Trophoblast cell (in vitro differentiated cells and primary cell): ENCODE measurements around the gene STXBP6.
"Not testable (repeated sequence)": the region's sequence is repeated elsewhere in the genome, so short reads cannot be mapped to it uniquely, and the experiment has no call there.

Experiments used
- DNase-seq, 2 donors: peaks; one replicate each; pipeline ENCODE4 v3.0.0-alpha.2; 2016
- H2AFZ ChIP-seq: 2 replicates; pipeline ENCODE4 v1.6.1; 2013; ENCODE audit warnings: low read length, moderate library complexity, mild to moderate bottlenecking; ENCODE audit not compliant: insufficient read depth, poor library complexity
- H2AK5ac ChIP-seq: 2 replicates; pipeline ENCODE4 v1.6.1; 2013; ENCODE audit warnings: mild to moderate bottlenecking, low read length
- H2BK120ac ChIP-seq: 2 replicates; pipeline ENCODE4 v1.6.1; 2013; ENCODE audit warnings: low read length, mild to moderate bottlenecking, moderate library complexity; ENCODE audit not compliant: insufficient read depth, poor library complexity
- H2BK12ac ChIP-seq: 2 replicates; pipeline ENCODE4 v1.6.1; 2013; ENCODE audit warnings: mild to moderate bottlenecking, low read length, moderate library complexity
- H2BK5ac ChIP-seq: 2 replicates; pipeline ENCODE4 v1.6.1; 2013; ENCODE audit warnings: low read length, low read depth, moderate library complexity, mild to moderate bottlenecking; ENCODE audit not compliant: poor library complexity
- H3K14ac ChIP-seq: 2 replicates; pipeline ENCODE4 v1.6.1; 2013; ENCODE audit warnings: mild to moderate bottlenecking, low read length
- H3K18ac ChIP-seq: 2 replicates; pipeline ENCODE4 v1.6.1; 2013; ENCODE audit warnings: mild to moderate bottlenecking, low read length
- H3K23ac ChIP-seq: 2 replicates; pipeline ENCODE4 v1.6.1; 2013; ENCODE audit warnings: low read length
- H3K27ac ChIP-seq: 2 replicates; pipeline ENCODE4 v1.5.1; 2013; ENCODE audit warnings: low read depth, mild to moderate bottlenecking, inconsistent platforms, low read length, moderate library complexity
- H3K27me3 ChIP-seq: 2 replicates; pipeline ENCODE4 v1.6.1; 2013; ENCODE audit warnings: inconsistent platforms, mild to moderate bottlenecking, low read length, moderate library complexity; ENCODE audit not compliant: insufficient read depth
- H3K36me3 ChIP-seq, 2 experiments: 1 replicate in 1 of 2; 2 replicates in 1 of 2; pipeline ENCODE4 v1.6.1; 2013; ENCODE audit warnings: low read length in 2 of 2, mild to moderate bottlenecking in 2 of 2, moderate library complexity in 1 of 2; ENCODE audit not compliant: insufficient read depth in 2 of 2, control insufficient read depth in 1 of 2
- H3K4ac ChIP-seq: 2 replicates; pipeline ENCODE4 v1.6.1; 2013; ENCODE audit warnings: low read depth, mild to moderate bottlenecking, low read length, moderate library complexity
- H3K4me1 ChIP-seq, 2 experiments: 1 replicate in 1 of 2; 2 replicates in 1 of 2; pipeline ENCODE4 v1.6.1; 2013; ENCODE audit warnings: low read length in 2 of 2, mild to moderate bottlenecking in 2 of 2, moderate library complexity in 1 of 2; ENCODE audit not compliant: insufficient read depth in 2 of 2, control insufficient read depth in 1 of 2
- H3K4me2 ChIP-seq: 2 replicates; pipeline ENCODE4 v1.6.1; 2013; ENCODE audit warnings: inconsistent platforms, mild to moderate bottlenecking, low read length, moderate library complexity
- H3K4me3 ChIP-seq: 2 replicates; pipeline ENCODE4 v1.5.1; 2013; ENCODE audit warnings: mild to moderate bottlenecking, low read depth, low read length, inconsistent platforms
- H3K79me1 ChIP-seq: one replicate; pipeline ENCODE4 v1.6.1; 2013; ENCODE audit warnings: low read length
- H3K79me2 ChIP-seq: 2 replicates; pipeline ENCODE4 v1.6.1; 2013; ENCODE audit warnings: low read length, mild to moderate bottlenecking; ENCODE audit not compliant: control insufficient read depth, insufficient read depth, poor library complexity
- H3K9ac ChIP-seq: 2 replicates; pipeline ENCODE4 v1.6.1; 2013; ENCODE audit warnings: mild to moderate bottlenecking, low read length
- H3K9me3 ChIP-seq: 2 replicates; pipeline ENCODE4 v1.6.1; 2013; ENCODE audit warnings: low read depth, mild to moderate bottlenecking, control low read depth, inconsistent platforms, low read length; ENCODE audit not compliant: insufficient read depth
- H4K12ac ChIP-seq: 2 replicates; pipeline ENCODE4 v1.6.1; 2013; ENCODE audit warnings: low read depth, mild to moderate bottlenecking, low read length, moderate library complexity
- H4K8ac ChIP-seq: 2 replicates; pipeline ENCODE4 v1.6.1; 2013; ENCODE audit warnings: low read depth, mild to moderate bottlenecking, low read length, moderate library complexity
- H4K91ac ChIP-seq: one replicate; pipeline ENCODE4 v1.6.1; 2013; ENCODE audit warnings: low read depth, mild to moderate bottlenecking, low read length, moderate library complexity
- WGBS: extraction: QIAGEN DNeasy Blood & Tissue Kit; methylation state at CpG from one replicate; pipeline ENCODE4 v1.1.7; 2013; ENCODE audit warnings: missing lambda C conversion rate; ENCODE audit not compliant: insufficient read length, insufficient coverage; ENCODE audit errors: extremely low coverage; 5-methylcytosine and 5-hydroxymethylcytosine counted together

Gene STXBP6

GRCh38 chr14:24936773-24937172 lies 113.2 kb downstream of the STXBP6 start:
- DNase-seq, H3K14ac ChIP-seq, H3K18ac ChIP-seq, H2AK5ac ChIP-seq, H3K4me2 ChIP-seq, H2BK120ac ChIP-seq, H4K91ac ChIP-seq, H4K12ac ChIP-seq, H3K4me1 ChIP-seq, H4K8ac ChIP-seq, H3K27me3 ChIP-seq, H2BK12ac ChIP-seq, H2BK5ac ChIP-seq, H2AFZ ChIP-seq, H3K23ac ChIP-seq, H3K27ac ChIP-seq, H3K4ac ChIP-seq, H3K79me1 ChIP-seq, H3K4me3 ChIP-seq, H3K9ac ChIP-seq, H3K36me3 ChIP-seq, H3K9me3 ChIP-seq, H3K79me2 ChIP-seq: not testable (repeated sequence)
- WGBS, result no CpG with 5 or more reads among the region's 2 CpGs

GRCh38 chr14:24935796-24936195 lies 114.2 kb downstream of the STXBP6 start:
- Histone ChIP-seq H3K9ac (no peak overlapping the region), H2BK120ac (no peak overlapping the region), H3K79me1 (no peaks in the 10 kb centered on the region), H4K8ac (no peak overlapping the region), H3K18ac (no peak overlapping the region), H3K79me2 (no peaks in the 10 kb centered on the region), H3K23ac (no peak overlapping the region), H2AK5ac (no peak overlapping the region), H4K91ac (no peak overlapping the region), H3K4me3 (no peak overlapping the region), H2AFZ (no peak overlapping the region), H2BK5ac (no peak overlapping the region), H3K36me3 (no peaks in the 10 kb centered on the region), H3K4me1 (no peaks in the 10 kb centered on the region), H3K4ac (no peak overlapping the region), H2BK12ac (no peak overlapping the region), H3K14ac (no peak overlapping the region), H3K27ac (no peak overlapping the region), H3K4me2 (no peak overlapping the region), H4K12ac (no peak overlapping the region), H3K9me3 (no peaks in the 10 kb centered on the region), H3K27me3 (no peaks in the 10 kb centered on the region)
- WGBS, result no CpG with 5 or more reads among the region's 1 CpG
- no peak for DNase-seq

GRCh38 chr14:24928386-24928900 lies 121.5 kb downstream of the STXBP6 start:
- no peak overlapping the region for H3K4me3 ChIP-seq
- H3K79me1 ChIP-seq, result no peaks in the 10 kb centered on the region
- H2AK5ac ChIP-seq, result no peak overlapping the region
- DNase-seq, result no peak
- H3K4me2 ChIP-seq, result no peak overlapping the region
- no peak overlapping the region for H4K12ac ChIP-seq
- no peak overlapping the region for H3K14ac ChIP-seq
- H2AFZ ChIP-seq, result no peak overlapping the region
- WGBS, result no CpG with 5 or more reads among the region's 1 CpG
- H2BK120ac ChIP-seq, result no peak overlapping the region
- H3K9me3 ChIP-seq, result no peaks in the 10 kb centered on the region
- H3K23ac ChIP-seq, result no peak overlapping the region
- H3K4ac ChIP-seq, result no peak overlapping the region
- H3K79me2 ChIP-seq, result no peaks in the 10 kb centered on the region
- H3K27ac ChIP-seq, result no peak overlapping the region
- H2BK12ac ChIP-seq, result no peak overlapping the region
- no peak overlapping the region for H2BK5ac ChIP-seq
- H3K4me1 ChIP-seq, result no peaks in the 10 kb centered on the region
- H3K27me3 ChIP-seq, result no peaks in the 10 kb centered on the region
- H4K91ac ChIP-seq, result no peak overlapping the region
- H4K8ac ChIP-seq, result no peak overlapping the region
- H3K18ac ChIP-seq, result no peak overlapping the region
- no peak overlapping the region for H3K9ac ChIP-seq
- no peaks in the 10 kb centered on the region for H3K36me3 ChIP-seq

- no peaks in the 10 kb centered on the region for H3K9me3 ChIP-seq
- no peak overlapping the region for H2AFZ ChIP-seq
- H3K27ac ChIP-seq, result no peak overlapping the region
- H3K18ac ChIP-seq, result no peak overlapping the region
- DNase-seq, result no peak
- no peaks in the 10 kb centered on the region for H3K4me1 ChIP-seq
- no peaks in the 10 kb centered on the region for H3K36me3 ChIP-seq
- H2AK5ac ChIP-seq, result no peak overlapping the region
- H3K4me3 ChIP-seq, result no peak overlapping the region
- H3K4ac ChIP-seq, result no peak overlapping the region
- H2BK120ac ChIP-seq, result no peak overlapping the region
- no peak overlapping the region for H2BK12ac ChIP-seq
- H3K27me3 ChIP-seq, result no peaks in the 10 kb centered on the region
- no peaks in the 10 kb centered on the region for H3K79me1 ChIP-seq
- no peak overlapping the region for H3K4me2 ChIP-seq
- WGBS, result no CpG with 5 or more reads among the region's 4 CpGs
- no peak overlapping the region for H4K8ac ChIP-seq
- H4K91ac ChIP-seq, result no peak overlapping the region
- no peak overlapping the region for H4K12ac ChIP-seq
- no peak overlapping the region for H3K9ac ChIP-seq
- H3K79me2 ChIP-seq, result no peaks in the 10 kb centered on the region
- H3K14ac ChIP-seq, result no peak overlapping the region
- H2BK5ac ChIP-seq, result no peak overlapping the region
- H3K23ac ChIP-seq, result no peak overlapping the region
These were observed 122.1 kb downstream of the STXBP6 start for GRCh38 chr14:24927809-24928208.
